Mesodermal cell (in vitro differentiated cells): Measurements from ENCODE around the gene ELMO3.

Source experiments
- H3K27ac ChIP-seq: 2 replicates; pipeline ENCODE4 v1.7.0; 2013; ENCODE audit warnings: mild to moderate bottlenecking, low read depth, low read length, moderate library complexity; ENCODE audit not compliant: severe bottlenecking
- H3K36me3 ChIP-seq: 2 replicates; pipeline ENCODE4 v1.7.1; 2013; ENCODE audit warnings: mild to moderate bottlenecking, low read length, moderate library complexity; ENCODE audit not compliant: control insufficient read depth, insufficient read depth
- H3K4me1 ChIP-seq: one replicate; pipeline ENCODE4 v1.7.1; 2013; ENCODE audit warnings: mild to moderate bottlenecking, low read length; ENCODE audit not compliant: insufficient read depth, control insufficient read depth, poor library complexity, severe bottlenecking
- H3K4me3 ChIP-seq: 2 replicates; pipeline ENCODE4 v1.7.0; 2013; ENCODE audit warnings: low read length, control low read depth, mild to moderate bottlenecking; ENCODE audit not compliant: insufficient read depth, poor library complexity, severe bottlenecking; ENCODE audit errors: extremely low read depth
- H3K9me3 ChIP-seq: 2 replicates; pipeline ENCODE4 v1.7.1; 2013; ENCODE audit warnings: mild to moderate bottlenecking, low read length, moderate library complexity; ENCODE audit not compliant: control insufficient read depth
- WGBS, 2 experiments: methylation state at CpG; one replicate each; pipeline ENCODE4 v1.1.5; 2013; ENCODE audit warnings: missing lambda C conversion rate in 2 of 2; ENCODE audit not compliant: insufficient coverage in 2 of 2; 5-methylcytosine and 5-hydroxymethylcytosine counted together

Gene ELMO3

DNA sequence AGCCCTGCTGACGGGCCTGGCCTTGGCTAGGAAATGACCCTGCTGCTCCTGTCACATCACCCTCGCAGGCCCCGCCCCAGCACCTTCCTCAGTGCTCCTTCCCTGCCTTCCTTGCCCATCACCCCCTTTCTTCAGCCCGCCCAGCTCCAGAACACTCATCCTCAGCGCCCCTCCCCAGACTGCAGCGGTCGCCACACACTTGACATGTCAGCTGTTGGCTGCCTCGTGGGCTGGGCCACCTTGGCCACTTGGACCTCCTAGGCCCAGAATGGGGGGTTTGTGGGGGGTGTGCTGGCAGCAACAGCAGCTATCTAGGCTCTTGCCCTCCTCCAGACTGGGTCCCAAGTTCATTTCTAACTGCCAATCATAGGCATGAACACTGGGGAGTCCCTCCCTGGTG is 10.6 kb downstream of the ELMO3 start:
- peaks cover 4% of the 10 kb centered on the region for H3K36me3 ChIP-seq
- H3K9me3 ChIP-seq: no peaks in the 10 kb centered on the region
- H3K27ac ChIP-seq: no peak overlapping the region
- WGBS, 2 experiments: 90 to 100% methylated on average over 1 to 5 of the region's 8 CpGs
- H3K4me1 ChIP-seq: peaks cover 13% of the 10 kb centered on the region
- no peak overlapping the region for H3K4me3 ChIP-seq

DNA sequence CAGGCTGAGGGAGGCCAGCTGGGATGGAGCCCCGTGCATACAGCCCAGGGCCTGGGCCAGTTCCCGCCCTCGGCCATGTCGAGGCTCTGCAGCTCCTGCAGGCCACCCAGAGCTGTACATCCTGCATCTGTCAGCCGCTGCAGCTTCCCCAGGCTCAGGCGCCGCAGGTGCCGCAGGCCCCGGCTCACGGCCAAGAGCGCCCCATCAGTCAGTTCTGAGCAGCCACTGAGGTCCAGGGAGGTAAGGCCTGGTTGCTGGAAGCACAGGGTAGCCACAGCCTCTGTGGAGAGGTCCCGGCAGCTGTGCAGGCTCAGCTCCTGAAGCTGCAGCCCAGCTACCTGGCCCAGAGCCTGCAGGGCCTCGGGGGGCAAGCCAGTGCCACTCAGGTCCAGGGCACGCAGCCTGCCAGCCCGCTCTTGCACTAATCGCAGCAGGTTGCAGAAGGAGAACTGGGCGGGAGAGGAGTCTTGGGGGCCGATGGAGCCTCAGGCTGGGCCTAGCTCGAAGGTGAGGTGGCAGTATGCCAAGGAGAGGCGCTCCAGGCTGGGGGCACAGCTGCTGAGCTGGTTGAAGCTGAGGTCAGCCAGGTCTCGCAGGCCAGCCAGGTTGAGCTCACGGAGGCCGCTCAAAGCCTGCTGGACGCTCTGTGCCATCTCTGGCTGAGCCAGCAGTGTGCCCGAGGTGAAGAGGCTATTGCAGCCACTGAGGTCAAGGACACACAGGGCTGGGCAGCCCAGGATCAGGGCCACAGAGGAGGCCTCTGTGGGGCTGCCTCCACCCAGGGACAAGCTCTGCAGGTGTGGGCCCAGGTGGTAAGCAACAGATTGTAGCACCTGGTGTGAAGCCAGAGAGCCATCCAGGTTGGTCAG is 11.4 kb downstream of the ELMO3 start:
- H3K27ac ChIP-seq: no peak overlapping the region
- H3K9me3 ChIP-seq: no peaks in the 10 kb centered on the region
- no peak overlapping the region for H3K4me3 ChIP-seq
- WGBS, 2 experiments: 89 to 94% methylated on average over 22 to 23 of the region's 25 CpGs
- H3K4me1 ChIP-seq: peaks cover 13% of the 10 kb centered on the region
- H3K36me3 ChIP-seq: no peaks in the 10 kb centered on the region

DNA sequence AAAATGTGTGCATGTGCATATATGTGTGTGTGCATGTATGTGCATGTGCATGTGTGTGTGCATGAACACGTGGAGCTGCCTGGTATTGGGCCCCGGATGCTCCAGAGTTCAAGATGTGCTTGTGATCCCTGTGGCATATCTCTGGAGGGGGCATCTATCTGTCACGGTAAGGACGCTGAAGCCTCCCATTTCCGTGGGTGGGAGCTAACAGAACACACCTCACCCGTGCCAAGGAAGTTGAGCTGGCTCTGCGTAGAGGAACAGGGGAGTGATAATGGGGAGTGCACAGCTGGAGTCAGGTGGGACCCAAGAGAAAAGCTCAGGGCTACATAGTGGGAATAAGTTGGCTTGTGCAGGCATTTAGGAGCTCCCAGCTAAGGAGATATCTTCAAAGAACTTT is 12.7 kb downstream of the ELMO3 start:
- Histone ChIP-seq H3K4me1 (peaks cover 13% of the 10 kb centered on the region), H3K36me3 (no peaks in the 10 kb centered on the region), H3K9me3 (no peaks in the 10 kb centered on the region), H3K4me3 (no peak overlapping the region), H3K27ac (no peak overlapping the region)
- whole genome bisulfite sequencing, 2 experiments: 88 to 90% methylated on average over 6 of the region's 7 CpGs

DNA sequence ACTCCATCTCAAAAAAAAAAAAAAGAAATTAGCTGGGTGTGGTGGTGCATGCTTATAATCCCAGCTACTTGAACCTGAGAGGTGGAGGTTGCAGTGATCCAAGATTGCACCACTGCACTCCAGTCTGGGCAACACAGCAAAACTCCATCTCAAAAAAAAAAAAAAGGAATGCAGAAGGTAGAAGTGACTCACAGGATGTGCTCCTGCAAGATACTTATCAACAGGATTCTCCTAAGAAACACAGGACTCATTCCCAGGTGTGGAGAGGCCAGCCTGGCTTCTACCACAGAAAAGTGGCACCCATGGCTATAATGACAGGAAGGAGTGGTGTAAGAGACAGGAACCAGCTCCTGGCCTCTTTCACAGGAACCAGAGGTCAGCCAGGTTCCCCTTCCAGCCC is 13.8 kb downstream of the ELMO3 start:
- peaks cover 8% of the 10 kb centered on the region for H3K4me1 ChIP-seq
- H3K9me3 ChIP-seq: no peaks in the 10 kb centered on the region

DNA sequence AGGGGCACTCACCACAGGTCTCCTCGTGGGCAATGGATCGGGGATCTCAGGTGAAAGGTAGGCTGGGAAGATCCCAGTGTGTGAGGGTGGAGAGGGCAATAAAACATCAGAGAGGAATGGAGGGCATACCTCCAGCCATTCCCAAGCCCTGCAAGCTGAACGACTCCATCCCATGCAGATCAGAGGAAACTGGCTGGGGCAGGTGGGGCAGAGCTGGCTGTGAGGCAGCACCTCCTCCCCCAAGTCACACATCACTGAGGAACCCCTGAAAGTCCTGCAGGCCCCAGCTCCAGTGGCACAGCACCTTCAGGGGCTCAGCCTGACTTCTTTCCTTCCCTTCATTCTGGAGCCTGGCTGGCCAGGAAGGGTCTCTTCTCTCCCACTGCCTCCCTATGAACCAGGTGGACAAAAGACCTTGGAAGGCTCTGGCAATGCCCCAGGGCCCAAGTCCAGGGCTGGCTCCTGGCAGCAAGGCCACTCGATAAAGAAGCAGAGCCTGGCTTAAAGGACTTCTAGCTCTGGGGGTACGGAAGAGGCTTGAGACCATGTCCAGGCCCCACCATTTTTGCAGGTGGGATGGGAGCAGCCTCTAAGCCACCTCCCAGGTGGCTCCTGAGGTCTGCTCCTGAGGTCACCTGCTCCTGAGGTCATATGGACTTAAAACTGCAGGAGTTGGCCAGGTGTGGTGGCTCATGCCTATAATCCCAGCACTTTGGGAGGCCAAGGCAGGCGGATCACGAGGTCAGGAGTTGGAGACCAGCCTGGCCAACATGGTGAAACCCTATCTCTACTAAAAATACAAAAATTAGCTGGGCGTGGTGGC is 14.5 kb downstream of the ELMO3 start:
- WGBS, 2 experiments: 81 to 89% methylated on average over 3 to 5 of the region's 8 CpGs
- peaks cover 5% of the 10 kb centered on the region for H3K4me1 ChIP-seq
- no peak overlapping the region for H3K27ac ChIP-seq
- H3K36me3 ChIP-seq: no peaks in the 10 kb centered on the region
- no peak overlapping the region for H3K4me3 ChIP-seq
- no peaks in the 10 kb centered on the region for H3K9me3 ChIP-seq

More for the DNA sequence above, 13.8 kb downstream of the ELMO3 start:
- H3K27ac ChIP-seq: no peak overlapping the region
- H3K4me3 ChIP-seq: no peak overlapping the region
- no peaks in the 10 kb centered on the region for H3K36me3 ChIP-seq

DNA sequence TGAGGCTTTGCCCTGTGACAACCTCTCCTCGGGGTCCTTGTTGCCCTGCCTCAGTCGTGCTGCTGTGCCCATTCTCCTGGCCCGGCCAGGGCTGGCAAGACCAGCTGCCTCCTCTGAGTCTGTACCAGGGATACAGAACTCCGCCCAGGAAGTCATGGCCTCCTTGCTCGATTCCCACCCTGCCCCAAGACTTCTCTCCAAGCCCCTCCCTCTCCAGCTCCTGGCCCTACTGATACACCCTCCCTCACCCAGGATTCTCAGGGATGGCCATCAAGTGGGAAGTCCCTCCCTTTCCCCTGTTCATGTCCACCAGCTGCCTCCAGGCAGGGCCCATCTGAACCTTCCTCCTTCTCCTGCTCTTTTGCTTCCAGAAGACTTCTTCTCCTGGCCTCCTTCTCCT is 16.8 kb downstream of the ELMO3 start:
- Histone ChIP-seq H3K27ac (no peak overlapping the region), H3K9me3 (no peaks in the 10 kb centered on the region), H3K36me3 (no peaks in the 10 kb centered on the region), H3K4me3 (no peak overlapping the region), H3K4me1 (peaks cover 5% of the 10 kb centered on the region)
- 70 to 79% methylated on average over 5 of the region's 5 CpGs for WGBS, 2 experiments

DNA sequence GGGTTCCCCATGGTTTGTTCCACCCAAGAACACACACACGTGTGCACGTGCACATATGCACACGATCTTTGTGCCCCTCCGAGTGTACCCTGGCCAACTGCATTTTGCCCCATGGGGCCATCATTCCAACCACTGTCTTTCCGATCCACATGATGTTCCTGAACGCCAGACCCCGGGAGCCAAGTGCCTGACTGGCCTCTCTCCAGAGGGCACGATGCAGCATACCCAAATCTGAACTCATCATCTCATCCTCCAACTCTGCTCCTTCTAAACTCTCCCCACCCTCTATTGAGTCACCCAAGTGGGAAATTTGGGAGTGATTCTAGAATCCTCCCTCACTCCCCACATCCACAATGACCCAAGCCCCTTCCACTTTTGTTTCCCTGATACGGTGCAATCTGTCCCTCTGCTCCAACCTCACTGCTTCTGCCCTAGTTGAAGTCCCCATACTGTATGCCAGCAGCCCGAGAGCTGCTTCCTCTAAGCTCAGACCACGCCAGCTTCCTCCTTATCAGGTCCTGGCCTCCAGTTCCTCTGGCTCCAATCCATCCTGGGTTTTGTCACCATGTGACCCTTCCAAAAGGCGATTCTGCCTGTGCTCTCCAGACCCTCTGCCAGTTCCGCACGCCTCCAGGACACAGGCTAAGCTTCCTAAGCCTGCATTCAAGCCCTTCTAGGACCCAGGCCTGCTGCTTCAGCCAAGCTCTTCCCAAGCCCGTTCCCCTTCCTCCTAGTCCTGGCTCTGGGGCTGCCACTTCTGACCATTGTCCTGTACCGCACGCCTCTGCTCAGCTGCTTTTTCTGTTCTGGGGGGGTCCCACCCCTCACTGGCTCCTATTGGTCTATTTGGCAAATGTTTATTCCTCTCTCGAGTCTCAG is 17.9 kb downstream of the ELMO3 start:
- 90 to 92% methylated on average over 17 to 18 of the region's 18 CpGs for WGBS, 2 experiments
- Histone ChIP-seq H3K4me1 (peaks cover 5% of the 10 kb centered on the region), H3K36me3 (no peaks in the 10 kb centered on the region), H3K9me3 (no peaks in the 10 kb centered on the region), H3K27ac (no peak overlapping the region), H3K4me3 (no peak overlapping the region)

DNA sequence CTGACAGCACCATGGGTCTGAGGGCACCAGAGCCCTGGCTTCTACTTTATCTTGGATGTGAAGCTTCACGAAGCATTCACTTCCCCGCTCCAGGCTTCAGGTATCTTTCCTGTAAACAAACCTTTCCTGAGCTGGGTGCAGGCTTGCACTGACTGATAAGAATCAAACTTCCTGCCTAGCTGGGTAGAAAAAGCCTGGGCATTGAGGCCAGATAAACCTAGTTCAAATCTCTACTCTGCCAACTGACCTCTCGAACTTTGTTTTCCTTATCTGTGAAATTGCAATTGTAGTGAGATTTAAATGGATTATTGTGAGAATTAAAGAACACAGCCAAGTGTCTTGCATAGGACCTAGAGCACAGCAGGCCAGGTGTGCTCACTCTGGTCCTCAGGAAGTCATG is 25.1 kb downstream of the ELMO3 start:
- H3K27ac ChIP-seq: no peak overlapping the region
- H3K4me1 ChIP-seq: peaks cover 10% of the 10 kb centered on the region
- 90 to 100% methylated on average over 2 of the region's 3 CpGs for WGBS, 2 experiments
- no peaks in the 10 kb centered on the region for H3K9me3 ChIP-seq
- H3K4me3 ChIP-seq: no peak overlapping the region
- peaks cover 13% of the 10 kb centered on the region for H3K36me3 ChIP-seq

DNA sequence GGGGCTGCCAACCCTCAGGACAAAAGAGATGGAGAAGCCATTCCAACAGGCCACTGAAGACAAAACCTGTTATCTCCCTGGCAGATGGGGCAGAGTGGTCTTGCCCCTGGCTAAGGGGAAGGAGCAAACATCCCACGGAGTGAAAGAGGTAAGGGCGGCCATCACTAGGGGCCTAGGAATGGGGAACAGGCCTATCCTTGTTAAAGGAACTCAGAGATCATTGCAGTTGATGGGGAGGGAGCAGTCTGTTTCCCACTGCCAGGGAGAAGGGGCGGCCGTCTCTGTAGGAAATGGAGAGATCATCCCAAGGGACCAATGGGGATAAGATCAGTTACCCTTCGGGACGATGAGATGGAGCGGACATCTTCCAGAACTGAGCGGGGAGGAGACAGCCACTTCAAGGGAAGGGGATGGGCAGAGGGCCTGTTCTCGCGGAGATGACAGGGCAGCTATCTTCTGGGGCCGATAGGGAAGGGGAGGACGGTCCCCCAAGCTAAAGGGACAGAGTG is 27.4 kb downstream of the ELMO3 start:
- no peaks in the 10 kb centered on the region for H3K9me3 ChIP-seq
- H3K36me3 ChIP-seq: peaks cover 36% of the 10 kb centered on the region
- WGBS, 2 experiments: 16 to 19% methylated on average over 11 to 12 of the region's 12 CpGs
- no peak overlapping the region for H3K27ac ChIP-seq
- H3K4me1 ChIP-seq: peaks cover 10% of the 10 kb centered on the region
- peak overlapping the region; percentile 100 for H3K4me3 ChIP-seq

DNA sequence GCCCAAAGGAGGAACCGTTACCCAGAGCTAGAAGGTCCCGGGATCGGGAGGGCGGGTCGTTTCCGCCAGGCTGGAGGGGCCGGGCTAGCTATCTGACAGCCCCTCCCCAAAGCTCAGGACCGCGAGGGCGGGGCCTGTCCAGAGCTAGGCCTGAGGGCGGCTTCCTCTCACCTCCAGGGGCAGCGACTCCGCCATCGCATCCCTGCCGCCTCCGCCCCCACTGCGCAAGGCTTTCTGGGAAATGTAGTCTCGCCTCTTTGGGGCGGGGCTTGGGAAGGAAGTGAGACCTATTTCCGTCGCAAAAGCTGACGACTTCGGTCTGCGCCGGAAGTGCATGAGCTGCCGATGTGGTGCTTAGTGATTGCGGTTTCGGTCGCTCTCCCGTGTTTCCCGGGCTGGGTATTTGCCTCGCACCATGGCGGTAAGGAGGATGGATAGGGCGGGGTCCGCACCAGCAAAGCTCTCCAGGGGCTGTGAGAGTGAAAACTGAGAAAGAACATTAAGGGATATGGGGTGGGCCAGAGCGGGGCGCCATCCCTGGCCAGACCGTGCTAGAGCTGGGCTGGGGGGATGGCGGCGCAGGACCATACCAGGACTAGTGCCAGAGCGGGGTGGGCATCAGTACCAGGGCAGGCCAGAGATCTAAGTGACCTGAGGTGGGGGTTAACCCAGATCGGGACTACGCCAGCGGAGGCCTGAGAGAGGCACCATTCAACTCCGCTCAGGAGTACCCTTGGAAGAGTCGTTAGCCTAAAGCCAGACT is 28.1 kb downstream of the ELMO3 start, which contains the start of gene TMEM208:
TMEM208 (plus strand) TSS at position 327 of the 763 bp plus-strand sequence; CDS start at position 416, 89 bp downstream.
- peak within 1 kb of the TSS; percentile 57 for H3K27ac ChIP-seq
- peak within 1 kb of the TSS; percentile 100 for H3K4me3 ChIP-seq
- H3K9me3 ChIP-seq: no peaks in the 10 kb centered on the region
- peaks cover 10% of the 10 kb centered on the region for H3K4me1 ChIP-seq
- WGBS, 2 experiments: 1% methylated on average over 39 to 45 of the region's 46 CpGs
- peaks cover 43% of the 10 kb centered on the region for H3K36me3 ChIP-seq
